ENCODE measurements around the gene TET2.

- TF ChIP-seq, protein P1, sequence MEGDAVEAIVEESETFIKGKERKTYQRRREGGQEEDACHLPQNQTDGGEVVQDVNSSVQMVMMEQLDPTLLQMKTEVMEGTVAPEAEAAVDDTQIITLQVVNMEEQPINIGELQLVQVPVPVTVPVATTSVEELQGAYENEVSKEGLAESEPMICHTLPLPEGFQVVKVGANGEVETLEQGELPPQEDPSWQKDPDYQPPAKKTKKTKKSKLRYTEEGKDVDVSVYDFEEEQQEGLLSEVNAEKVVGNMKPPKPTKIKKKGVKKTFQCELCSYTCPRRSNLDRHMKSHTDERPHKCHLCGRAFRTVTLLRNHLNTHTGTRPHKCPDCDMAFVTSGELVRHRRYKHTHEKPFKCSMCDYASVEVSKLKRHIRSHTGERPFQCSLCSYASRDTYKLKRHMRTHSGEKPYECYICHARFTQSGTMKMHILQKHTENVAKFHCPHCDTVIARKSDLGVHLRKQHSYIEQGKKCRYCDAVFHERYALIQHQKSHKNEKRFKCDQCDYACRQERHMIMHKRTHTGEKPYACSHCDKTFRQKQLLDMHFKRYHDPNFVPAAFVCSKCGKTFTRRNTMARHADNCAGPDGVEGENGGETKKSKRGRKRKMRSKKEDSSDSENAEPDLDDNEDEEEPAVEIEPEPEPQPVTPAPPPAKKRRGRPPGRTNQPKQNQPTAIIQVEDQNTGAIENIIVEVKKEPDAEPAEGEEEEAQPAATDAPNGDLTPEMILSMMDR (conservative IDR thresholded peaks at IDR 0.05) = no peak
- no peak for TF ChIP-seq ZFX (IDR thresholded peaks at IDR 0.05)
Measured at GRCh38 chr4:105120626-105121025, 26.1 kb upstream of the TET2 start.

Data from C4-2B (cell line).